HepG2 (cell line): ENCODE data around the gene FYB2. TPM values are rescaled to one million over a fixed set of nuclear protein-coding genes. Genes with fewer than 3 reads are reported as not detected.

Experiments used
- ARHGAP35 ChIP-seq: sonication (generic); formaldehyde crosslinking; IDR thresholded peaks from 2 replicates; pipeline ENCODE4 v1.9.0; 2022; ENCODE audit warnings: mild to moderate bottlenecking, inconsistent platforms, moderate library complexity, missing genetic modification reagents, borderline replicate concordance
- BORCS8-MEF2B ChIP-seq: sonication (generic); formaldehyde crosslinking; IDR thresholded peaks from 2 replicates; pipeline ENCODE4 v1.8.0; 2022; ENCODE audit warnings: mild to moderate bottlenecking, missing genetic modification reagents
- CEBPG ChIP-seq: IDR thresholded peaks from 2 replicates; pipeline ENCODE4 v1.6.1; 2016
- JUN ChIP-seq: sonication (generic); formaldehyde crosslinking; IDR thresholded peaks from 2 replicates; pipeline ENCODE4 v1.4.0; 2020; ENCODE audit warnings: mild to moderate bottlenecking, missing genetic modification reagents
- SMC3 ChIP-seq: IDR thresholded peaks from 2 replicates; pipeline ENCODE4 v1.6.1; 2011; ENCODE audit warnings: low read length, improper control_type of control experiment
- STAG1 ChIP-seq: sonication (generic); formaldehyde crosslinking; IDR thresholded peaks from 2 replicates; pipeline ENCODE4 v1.4.0; 2020; ENCODE audit warnings: missing genetic modification reagents
- STAT6 ChIP-seq: sonication (generic); formaldehyde crosslinking; IDR thresholded peaks from 2 replicates; pipeline ENCODE4 v1.4.0; 2020; ENCODE audit warnings: missing genetic modification reagents, mild to moderate bottlenecking, borderline replicate concordance
- ZFP36L1 ChIP-seq: sonication (generic); formaldehyde crosslinking; IDR thresholded peaks from 2 replicates; pipeline ENCODE4 v1.8.0; 2022; ENCODE audit warnings: mild to moderate bottlenecking, missing genetic modification reagents, moderate library complexity
- ZMYM2 ChIP-seq: sonication (generic); formaldehyde crosslinking; IDR thresholded peaks from 2 replicates; pipeline ENCODE4 v1.8.0; 2022; ENCODE audit warnings: mild to moderate bottlenecking, missing genetic modification reagents
- ZMYM3 ChIP-seq: sonication (generic); formaldehyde crosslinking; IDR thresholded peaks from 2 replicates; pipeline ENCODE4 v1.5.1; 2020; ENCODE audit warnings: mild to moderate bottlenecking, missing genetic modification reagents
- ZMYM4 ChIP-seq: sonication (generic); formaldehyde crosslinking; IDR thresholded peaks from 2 replicates; pipeline ENCODE4 v1.8.1; 2023; ENCODE audit warnings: mild to moderate bottlenecking, missing genetic modification reagents
- ZNF142 ChIP-seq: sonication (generic); formaldehyde crosslinking; IDR thresholded peaks from 2 replicates; pipeline ENCODE4 v1.4.0; 2020; ENCODE audit warnings: missing genetic modification reagents
- ZNF547 ChIP-seq: sonication (generic); formaldehyde crosslinking; IDR thresholded peaks from 2 replicates; pipeline ENCODE4 v1.5.1; 2020; ENCODE audit warnings: mild to moderate bottlenecking, missing genetic modification reagents
- ZNF556 ChIP-seq: sonication (generic); formaldehyde crosslinking; IDR thresholded peaks from 2 replicates; pipeline ENCODE4 v1.4.0; 2020; ENCODE audit warnings: mild to moderate bottlenecking, missing genetic modification reagents, borderline replicate concordance
- ZNF766 ChIP-seq: sonication (generic); formaldehyde crosslinking; IDR thresholded peaks from 2 replicates; pipeline ENCODE4 v1.5.0; 2020; ENCODE audit warnings: missing genetic modification reagents, borderline replicate concordance
- polyA plus RNA-seq, 8 experiments: library from polyadenylated mRNA; depleted of rRNA in 3 of 8; stranded (reverse) in 7 of 8; unstranded in 1 of 8; fragments of >200 nt; fragmentation: Illumina TruSeq in 4 of 8; extraction: Trizol in 4 of 8; gene quantifications; 2 replicates each; pipeline versions ENCODE4 v1.2.1 to v1.2.3, GENCODE V29; 2011 to 2016; ENCODE audit warnings: low read depth in 4 of 8, missing spikeins in 1 of 8, mixed read lengths in 1 of 8; ENCODE audit not compliant: insufficient read depth in 1 of 8
- total RNA-seq, 5 experiments: library from RNA; depleted of rRNA; stranded (reverse); fragments of >200 nt; fragmentation: Illumina TruSeq; extraction: Trizol; gene quantifications; 2 replicates each; pipeline ENCODE4 v1.2.3, GENCODE V29; 2016; ENCODE audit warnings: low read depth in 1 of 5
- TF ChIP-seq, protein P1 (sequence below): sonication (generic); formaldehyde crosslinking; IDR thresholded peaks from 2 replicates; pipeline ENCODE4 v1.8.1; 2023; ENCODE audit warnings: mild to moderate bottlenecking, inconsistent platforms, moderate library complexity, missing genetic modification reagents, borderline replicate concordance
- TF ChIP-seq, protein P2 (sequence below): sonication (generic); formaldehyde crosslinking; IDR thresholded peaks from 2 replicates; pipeline ENCODE4 v1.9.0; 2021; ENCODE audit warnings: missing genetic modification reagents, mild to moderate bottlenecking, borderline replicate concordance

Gene FYB2
- total and polyA plus RNA-seq, 2 of the 13 experiments (the other 11 are each of a cell fraction or from before 2014, with no cell fraction given), result 1.2 to 2.7 TPM

GRCh38 chr1:56803561-56804156 lies 15.5 kb downstream of the FYB2 start (continued):
- TF ChIP-seq, protein P1, sequence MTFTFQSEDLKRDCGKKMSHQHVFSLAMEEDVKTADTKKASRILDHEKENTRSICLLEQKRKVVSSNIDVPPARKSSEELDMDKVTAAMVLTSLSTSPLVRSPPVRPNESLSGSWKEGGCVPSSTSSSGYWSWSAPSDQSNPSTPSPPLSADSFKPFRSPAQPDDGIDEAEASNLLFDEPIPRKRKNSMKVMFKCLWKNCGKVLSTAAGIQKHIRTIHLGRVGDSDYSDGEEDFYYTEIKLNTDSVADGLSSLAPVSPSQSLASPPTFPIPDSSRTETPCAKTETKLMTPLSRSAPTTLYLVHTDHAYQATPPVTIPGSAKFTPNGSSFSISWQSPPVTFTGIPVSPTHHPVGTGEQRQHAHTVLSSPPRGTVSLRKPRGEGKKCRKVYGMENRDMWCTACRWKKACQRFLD (CRISPR knock-in tag), result no peak
- TF ChIP-seq SMC3 (peak; percentile 86), ZNF556 (no peak), STAG1 (CRISPR knock-in tag) (peak; percentile 75), CEBPG (CRISPR knock-in tag) (peak; percentile 9; the same call in 1 of the 2 replicates), STAT6 (peak; percentile 52; the same call in 1 of the 2 replicates), ZMYM4 (CRISPR knock-in tag) (peak; percentile 53; the same call in 1 of the 2 replicates), ZNF547 (CRISPR knock-in tag) (no peak), ARHGAP35 (CRISPR knock-in tag) (no peak), ZNF766 (no peak), BORCS8-MEF2B (CRISPR knock-in tag) (no peak), ZNF142 (CRISPR knock-in tag) (no peak), ZMYM2 (CRISPR knock-in tag) (no peak), ZFP36L1 (no peak), ZMYM3 (CRISPR knock-in tag) (no peak), JUN (CRISPR knock-in tag) (no peak)
- TF ChIP-seq, protein P2, sequence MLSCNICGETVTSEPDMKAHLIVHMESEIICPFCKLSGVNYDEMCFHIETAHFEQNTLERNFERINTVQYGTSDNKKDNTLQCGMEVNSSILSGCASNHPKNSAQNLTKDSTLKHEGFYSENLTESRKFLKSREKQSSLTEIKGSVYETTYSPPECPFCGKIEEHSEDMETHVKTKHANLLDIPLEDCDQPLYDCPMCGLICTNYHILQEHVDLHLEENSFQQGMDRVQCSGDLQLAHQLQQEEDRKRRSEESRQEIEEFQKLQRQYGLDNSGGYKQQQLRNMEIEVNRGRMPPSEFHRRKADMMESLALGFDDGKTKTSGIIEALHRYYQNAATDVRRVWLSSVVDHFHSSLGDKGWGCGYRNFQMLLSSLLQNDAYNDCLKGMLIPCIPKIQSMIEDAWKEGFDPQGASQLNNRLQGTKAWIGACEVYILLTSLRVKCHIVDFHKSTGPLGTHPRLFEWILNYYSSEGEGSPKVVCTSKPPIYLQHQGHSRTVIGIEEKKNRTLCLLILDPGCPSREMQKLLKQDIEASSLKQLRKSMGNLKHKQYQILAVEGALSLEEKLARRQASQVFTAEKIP (CRISPR knock-in tag), result no peak
